ENCODE data around the gene PAK5.

Gene PAK5

GRCh38 chr20:9576695-9577094 lies 262.2 kb downstream of the PAK5 start:
- TF ChIP-seq SIN3A (IDR thresholded peaks at IDR 0.05; ENCODE audit: borderline replicate concordance, insufficient read depth, low read length) (no peak), FOXP2 (optimal IDR thresholded peaks at IDR 0.05; ENCODE audit: borderline replicate concordance, extremely low read depth, extremely low read length, insufficient read depth) (no peak), TAF1 (IDR thresholded peaks at IDR 0.05; ENCODE audit: borderline replicate concordance, insufficient read depth, low read length) (no peak), REST (IDR thresholded peaks at IDR 0.05; ENCODE audit: insufficient read depth in 1 of 2, low read depth in 2 of 2, low read length in 2 of 2) (no peak), POLR2AphosphoS5 (IDR thresholded peaks at IDR 0.05; ENCODE audit: low read depth, low read length) (no peak)

GRCh38 chr20:9575836-9576235 lies 263.0 kb downstream of the PAK5 start:
- TF ChIP-seq REST (IDR thresholded peaks at IDR 0.05; ENCODE audit: insufficient read depth in 1 of 2, low read depth in 2 of 2, low read length in 2 of 2): no peak
- no peak for TF ChIP-seq FOXP2 (optimal IDR thresholded peaks at IDR 0.05; ENCODE audit: borderline replicate concordance, extremely low read depth, extremely low read length, insufficient read depth)
- TF ChIP-seq SIN3A (IDR thresholded peaks at IDR 0.05; ENCODE audit: borderline replicate concordance, insufficient read depth, low read length): no peak
- TF ChIP-seq POLR2AphosphoS5 (IDR thresholded peaks at IDR 0.05; ENCODE audit: low read depth, low read length): no peak

GRCh38 chr20:9574776-9575175 lies 264.1 kb downstream of the PAK5 start:
- TF ChIP-seq TAF1 (IDR thresholded peaks at IDR 0.05; ENCODE audit: borderline replicate concordance, insufficient read depth, low read length) (no peak), FOXP2 (optimal IDR thresholded peaks at IDR 0.05; ENCODE audit: borderline replicate concordance, extremely low read depth, extremely low read length, insufficient read depth) (no peak), SIN3A (IDR thresholded peaks at IDR 0.05; ENCODE audit: borderline replicate concordance, insufficient read depth, low read length) (no peak), REST (IDR thresholded peaks at IDR 0.05; ENCODE audit: insufficient read depth in 1 of 2, low read depth in 2 of 2, low read length in 2 of 2) (no peak), POLR2AphosphoS5 (IDR thresholded peaks at IDR 0.05; ENCODE audit: low read depth, low read length) (no peak)

GRCh38 chr20:9574181-9574580 lies 264.7 kb downstream of the PAK5 start:
- TF ChIP-seq TAF1 (IDR thresholded peaks at IDR 0.05; ENCODE audit: borderline replicate concordance, insufficient read depth, low read length): no peak
- TF ChIP-seq FOXP2 (optimal IDR thresholded peaks at IDR 0.05; ENCODE audit: borderline replicate concordance, extremely low read depth, extremely low read length, insufficient read depth): no peak
- TF ChIP-seq SIN3A (IDR thresholded peaks at IDR 0.05; ENCODE audit: borderline replicate concordance, insufficient read depth, low read length): no peak
- TF ChIP-seq REST (IDR thresholded peaks at IDR 0.05; ENCODE audit: insufficient read depth in 1 of 2, low read depth in 2 of 2, low read length in 2 of 2): no peak

Data from PFSK-1 (cell line).